HG03280 (cell line): ENCODE results near the gene SQSTM1.

Source experiments
- ATAC-seq: cut with Tn5 transposase; IDR thresholded peaks from one replicate; pipeline ENCODE4 v1.9.1; 2021; ENCODE audit warnings: mild to moderate bottlenecking, moderate library complexity; ENCODE audit not compliant: unreplicated experiment

The SQSTM1 gene

GRCh38 chr5:179887095-179887494, 66.4 kb downstream of the SQSTM1 start:
- ATAC-seq = no peak
